ENCODE measurements around the gene TMEM236.

The TMEM236 gene

DNA sequence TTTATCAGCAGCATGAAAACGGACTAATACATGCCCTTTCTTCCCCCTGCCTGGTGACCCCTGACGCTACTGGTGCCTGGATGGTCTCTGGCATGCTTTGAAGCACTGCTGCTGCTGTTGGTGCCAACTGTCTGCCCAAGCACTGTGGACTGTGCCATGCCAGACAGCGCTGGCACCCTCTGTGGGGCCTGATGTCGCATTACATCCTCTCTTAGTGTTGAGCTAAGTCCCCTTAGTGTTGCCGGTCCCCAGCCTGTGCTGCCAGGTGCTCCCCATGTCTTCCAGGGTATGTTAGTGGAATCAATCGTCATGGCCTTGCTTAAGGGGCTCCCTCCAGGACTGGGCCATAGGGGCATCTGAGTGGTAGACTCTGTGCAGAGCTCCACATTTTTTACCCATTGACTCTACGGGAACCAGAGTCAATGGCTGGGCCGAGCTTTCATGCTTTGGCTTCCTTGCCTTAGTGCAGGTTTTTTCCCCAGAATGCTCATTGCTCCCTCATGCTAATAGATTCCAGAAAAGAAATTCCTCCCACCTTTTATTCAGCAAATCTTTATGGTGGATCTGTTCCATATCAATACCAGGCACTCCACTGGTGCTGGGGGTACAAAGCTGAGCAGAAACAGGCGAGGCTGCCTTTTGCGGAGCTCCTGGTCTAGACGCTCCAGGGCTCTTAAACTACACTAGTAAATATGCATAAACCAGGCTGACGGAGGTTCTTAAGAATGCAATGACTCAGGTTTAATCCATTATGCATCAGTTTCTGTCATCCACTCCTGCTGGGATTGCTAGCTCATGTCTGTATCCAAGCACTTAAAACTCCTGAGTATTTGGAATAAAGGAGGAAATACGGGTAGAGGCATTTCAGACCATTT is 35.3 kb downstream of the TMEM236 start:
- DNase-seq (ENCODE audit: low read depth in 2 of 2) = no peak

DNA sequence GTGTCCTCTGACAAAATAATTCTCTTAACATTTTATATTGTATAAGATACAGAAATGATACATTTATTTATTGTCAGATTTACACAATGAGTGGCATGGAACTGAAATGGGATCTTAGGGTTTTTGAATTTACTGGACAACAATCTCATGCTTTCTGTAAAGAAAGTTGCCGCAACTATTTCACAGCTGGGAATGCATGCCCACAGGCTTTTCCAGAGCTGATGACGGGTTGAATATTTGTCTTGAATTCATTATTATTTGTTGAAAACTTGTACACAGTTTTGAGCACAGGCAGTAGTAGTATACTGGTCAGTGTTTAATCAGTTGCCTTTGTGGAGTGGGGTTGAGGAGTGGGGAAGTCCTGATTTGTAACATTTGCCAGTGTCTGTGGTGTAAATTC is 36.6 kb downstream of the TMEM236 start:
- no peak for DNase-seq (ENCODE audit: low read depth in 2 of 2)

DNA sequence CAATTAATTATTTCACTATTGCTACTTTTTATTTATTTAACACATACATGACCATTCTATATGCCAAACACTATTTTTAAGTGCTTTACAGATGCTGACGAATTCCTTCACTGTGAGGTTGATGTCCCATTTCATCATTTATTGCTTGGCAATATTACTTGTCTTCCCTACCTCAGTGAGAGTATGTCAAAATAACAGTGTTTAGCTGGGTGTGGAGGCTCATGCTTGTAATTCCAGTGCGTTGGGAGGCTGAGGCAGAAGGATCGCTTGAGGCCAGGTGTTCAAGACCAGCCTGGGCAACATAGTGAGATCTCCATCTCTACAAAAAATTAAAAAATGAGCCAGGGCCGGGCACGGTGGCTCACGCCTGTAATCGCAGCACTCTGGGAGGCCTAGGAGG is 37.4 kb downstream of the TMEM236 start:
- no peak for DNase-seq (ENCODE audit: low read depth in 2 of 2)

DNA sequence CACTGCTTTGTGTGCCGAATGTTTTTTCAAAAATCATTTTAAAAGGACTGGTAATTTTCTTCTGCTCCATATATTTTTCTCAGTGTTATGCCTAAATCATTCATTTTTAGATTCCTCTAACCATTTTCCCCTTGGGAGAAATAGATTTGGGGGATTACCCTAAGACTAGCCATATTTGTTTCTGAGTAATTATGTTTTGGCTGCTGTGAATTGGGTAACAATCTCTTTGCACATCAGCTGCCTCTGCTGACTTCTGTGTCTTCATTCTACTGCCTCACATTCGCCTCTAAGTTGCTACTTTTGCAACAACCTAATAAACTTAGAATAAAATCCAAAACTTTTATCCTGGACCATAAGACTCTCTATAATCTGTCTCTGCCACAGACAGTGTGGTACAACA is 38.6 kb downstream of the TMEM236 start:
- no peak for DNase-seq (ENCODE audit: low read depth in 2 of 2)

DNA sequence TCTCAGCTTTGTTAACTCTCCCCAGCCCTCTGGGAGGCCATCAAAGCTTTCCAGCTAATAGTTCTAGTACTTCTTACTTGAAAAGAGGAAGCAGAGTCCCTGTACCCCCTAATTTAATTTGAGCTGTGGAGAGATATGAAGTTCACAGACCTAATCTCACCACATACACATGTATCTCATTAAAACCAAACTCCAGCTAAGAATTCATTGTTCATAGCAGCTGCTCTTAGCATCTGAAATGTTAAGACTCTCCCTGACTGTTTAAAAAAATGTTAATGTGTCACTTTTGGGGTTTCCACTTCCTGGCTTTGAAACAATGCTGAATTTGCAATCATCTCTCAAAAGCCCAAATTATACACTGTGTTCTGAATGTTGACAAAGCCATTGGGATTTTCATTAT is 41.0 kb downstream of the TMEM236 start:
- DNase-seq (ENCODE audit: low read depth in 2 of 2) = no peak

DNA sequence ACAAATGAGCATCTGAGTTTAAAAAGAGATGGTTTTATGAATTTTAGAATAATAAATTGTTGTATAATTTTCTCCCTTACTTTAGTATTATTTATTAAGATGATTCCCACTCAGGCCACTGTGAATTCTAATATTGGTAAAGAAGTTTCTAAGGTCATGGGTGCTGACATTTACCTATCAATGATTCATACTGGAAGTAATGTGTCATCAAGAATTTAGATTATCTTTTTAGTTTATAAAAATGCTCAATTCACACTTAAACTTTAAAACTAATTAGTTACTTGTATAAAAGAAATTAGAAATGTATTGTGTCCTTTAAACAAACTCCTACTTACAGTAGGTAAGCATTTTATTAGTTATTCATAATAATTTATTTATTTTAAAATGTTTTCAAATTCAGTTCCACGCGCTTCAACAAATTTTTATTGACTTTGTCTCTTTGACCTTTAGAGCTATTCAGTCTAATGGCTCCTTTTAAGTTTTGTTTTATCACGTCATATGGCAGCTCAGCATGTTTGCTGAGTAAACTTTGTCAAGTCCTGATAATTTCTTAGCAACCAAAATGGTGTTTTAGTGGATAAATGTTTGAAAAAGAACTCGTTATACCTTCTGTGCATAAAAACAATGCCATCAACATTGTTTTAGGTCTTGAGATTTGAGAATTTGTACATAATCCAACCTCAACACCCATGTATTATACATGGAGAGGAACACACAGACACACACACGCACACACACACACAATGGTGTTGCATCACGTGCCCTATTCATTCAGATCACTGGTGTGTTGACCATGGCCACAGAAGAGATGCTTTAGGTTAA is 42.0 kb downstream of the TMEM236 start:
- DNase-seq (ENCODE audit: low read depth in 2 of 2) = no peak

DNA sequence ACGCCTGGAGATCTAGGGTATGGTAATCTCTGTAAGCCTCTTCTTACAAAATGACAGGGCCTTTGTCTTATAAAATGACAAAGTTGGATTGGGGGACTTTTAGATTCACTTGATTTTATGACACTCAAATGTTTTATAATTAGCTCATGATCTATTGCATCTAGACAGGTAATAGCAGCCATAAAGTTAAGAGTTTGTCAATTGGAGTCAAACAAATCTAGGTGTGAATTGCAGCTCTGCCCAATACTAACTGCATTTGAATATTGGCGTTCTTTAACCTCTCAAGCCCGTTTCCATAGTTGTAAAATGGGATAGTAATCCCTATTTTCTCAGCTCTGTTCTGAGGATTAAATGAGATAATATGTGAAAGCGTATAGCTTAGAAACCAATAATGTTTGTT is 43.1 kb downstream of the TMEM236 start:
- DNase-seq (ENCODE audit: low read depth in 2 of 2) = no peak

DNA sequence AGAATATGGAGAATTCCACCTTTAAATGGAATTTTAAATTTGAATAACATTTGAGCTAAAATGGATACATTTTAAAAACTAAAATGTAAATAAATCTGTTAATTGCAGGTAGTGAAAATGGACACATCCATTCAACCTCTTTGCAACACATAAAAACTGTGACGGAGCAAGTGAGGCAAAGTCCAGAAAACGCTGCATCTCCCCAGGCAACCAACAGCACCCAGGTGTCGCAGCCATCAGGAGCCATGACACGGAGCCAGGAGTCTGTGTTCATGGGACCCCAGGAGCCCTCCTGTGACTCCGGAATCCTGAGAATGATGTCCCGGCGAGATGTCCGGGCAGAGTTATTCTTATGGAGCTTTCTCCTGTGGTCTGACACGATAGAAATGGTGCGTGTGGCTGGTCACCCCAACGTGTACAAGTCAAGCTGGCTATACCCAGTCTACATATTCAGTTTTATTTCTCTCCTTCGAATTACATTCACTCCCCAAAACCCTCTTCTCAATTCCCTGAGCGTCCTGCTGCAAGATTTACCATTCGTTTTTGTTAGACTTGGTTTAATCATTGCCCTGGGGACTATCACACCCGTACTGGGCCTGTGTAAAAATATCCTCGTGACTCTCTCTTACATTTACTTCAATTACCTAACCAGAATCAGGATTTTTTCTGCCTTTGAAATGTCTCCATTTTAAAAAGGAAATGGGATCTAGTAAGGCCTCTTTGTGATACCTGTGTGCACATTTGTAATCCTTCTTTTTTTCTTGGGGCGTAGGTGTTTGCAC is 44.0 kb downstream of the TMEM236 start:
- DNase-seq (ENCODE audit: low read depth in 2 of 2) = no peak

DNA sequence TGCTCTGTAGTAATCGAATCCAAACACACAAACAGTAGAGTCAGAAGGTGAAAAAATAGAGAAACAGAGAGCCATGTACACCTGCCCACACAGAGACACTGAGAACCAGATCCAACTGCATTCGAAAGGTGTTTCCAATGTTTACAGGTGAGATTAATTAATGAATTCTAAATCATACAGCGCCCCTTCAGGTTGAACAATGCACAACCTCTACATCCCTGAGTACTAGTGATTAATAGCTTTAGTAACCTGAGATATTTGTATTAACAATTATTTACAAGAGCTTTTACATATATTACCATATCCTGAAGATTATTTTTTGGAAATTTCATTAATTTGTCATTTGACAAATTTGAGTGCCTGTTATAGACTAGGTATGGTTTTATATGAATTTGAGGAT is 49.5 kb downstream of the TMEM236 start:
- no peak for DNase-seq (ENCODE audit: low read depth in 2 of 2)

DNA sequence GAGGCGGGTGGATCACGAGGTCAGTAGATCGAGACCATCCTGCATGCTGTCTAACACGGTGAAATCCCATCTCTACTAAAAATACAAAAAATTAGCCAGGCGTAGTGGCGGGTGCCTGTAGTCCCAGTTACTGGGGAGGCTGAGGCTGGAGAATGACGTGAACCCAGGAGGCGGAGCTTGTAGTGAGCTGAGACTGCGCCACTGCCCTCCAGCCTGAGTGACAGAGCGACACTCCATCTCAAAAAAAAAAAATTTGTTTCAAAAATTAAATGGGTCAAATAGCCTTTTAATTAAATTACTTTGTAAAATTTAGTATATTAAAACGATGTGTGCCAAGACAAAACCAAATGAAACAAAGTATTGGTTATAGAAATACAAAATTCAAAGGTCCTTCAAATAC is 50.3 kb downstream of the TMEM236 start:
- DNase-seq (ENCODE audit: low read depth in 2 of 2) = no peak

DNA sequence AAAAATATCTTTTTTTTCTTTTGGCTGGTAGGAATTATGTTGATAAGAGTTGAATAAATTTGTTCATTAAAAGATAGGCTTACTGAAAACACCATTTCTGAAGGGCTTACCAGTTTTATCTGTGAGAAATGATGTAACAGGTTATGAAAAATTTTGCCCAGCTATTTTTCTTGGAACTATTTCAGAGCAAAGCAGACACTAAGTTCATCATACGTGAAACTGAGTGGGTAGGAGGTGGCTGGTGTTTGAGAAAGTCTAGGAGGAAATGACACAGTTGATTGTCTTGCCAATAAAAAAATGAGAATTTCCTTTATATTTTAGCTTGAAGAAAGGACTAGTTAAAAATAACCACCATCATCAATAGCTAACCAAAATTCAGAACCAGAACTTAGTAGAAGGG is 51.0 kb downstream of the TMEM236 start:
- DNase-seq (ENCODE audit: low read depth in 2 of 2) = no peak

DNA sequence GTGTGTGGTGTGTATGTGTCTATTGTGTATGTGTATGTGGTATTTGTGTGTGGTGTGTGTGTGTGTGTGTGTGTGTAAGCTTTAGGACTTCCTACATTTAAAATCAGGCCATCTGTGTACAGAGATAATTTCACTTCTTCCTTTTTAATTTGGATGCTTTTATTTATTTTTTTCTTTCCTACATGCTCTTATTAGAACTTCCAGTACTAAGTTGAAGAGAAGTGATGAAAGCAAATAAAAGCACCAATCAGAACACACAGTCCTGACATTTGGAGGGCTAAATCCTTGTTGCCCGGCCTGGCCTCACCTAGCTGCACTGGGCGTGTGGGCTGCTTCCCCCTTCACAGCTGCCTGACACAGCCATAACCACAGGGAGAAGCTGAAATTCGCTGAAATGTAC is 53.3 kb downstream of the TMEM236 start:
- DNase-seq (ENCODE audit: low read depth in 2 of 2) = no peak

DNA sequence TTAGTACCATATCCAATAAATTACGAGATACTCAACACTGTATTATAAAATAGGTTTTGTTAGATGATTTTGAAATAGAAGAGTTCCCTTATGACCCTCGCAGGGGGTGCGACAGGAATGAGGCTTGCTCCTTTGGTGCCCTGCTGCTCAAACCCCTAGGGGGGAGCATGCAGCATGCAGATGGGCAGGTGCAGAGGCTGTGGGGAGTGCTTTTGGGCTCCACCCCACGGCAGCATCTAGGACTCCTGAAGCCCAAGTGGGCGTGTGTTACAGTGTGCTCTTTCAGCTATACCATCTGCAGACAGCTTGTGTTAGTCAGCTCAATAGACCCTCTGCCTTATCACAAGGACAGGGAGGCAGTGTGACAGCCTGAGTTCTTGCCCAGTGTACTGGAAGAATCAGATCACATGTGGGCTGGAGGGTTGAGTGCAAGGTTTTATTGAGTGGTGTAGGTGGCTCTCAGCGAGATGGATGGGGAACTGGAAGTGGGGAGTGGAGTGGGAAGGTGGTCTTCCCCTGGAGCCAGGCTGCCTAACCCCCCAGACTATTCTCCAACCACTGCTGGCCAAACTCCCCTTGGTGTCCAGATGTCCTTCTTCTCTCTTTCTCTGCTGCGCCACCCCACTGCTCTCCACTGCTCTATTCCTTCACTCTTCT is 54.0 kb downstream of the TMEM236 start:
- no peak for DNase-seq (ENCODE audit: low read depth in 2 of 2)

DNA sequence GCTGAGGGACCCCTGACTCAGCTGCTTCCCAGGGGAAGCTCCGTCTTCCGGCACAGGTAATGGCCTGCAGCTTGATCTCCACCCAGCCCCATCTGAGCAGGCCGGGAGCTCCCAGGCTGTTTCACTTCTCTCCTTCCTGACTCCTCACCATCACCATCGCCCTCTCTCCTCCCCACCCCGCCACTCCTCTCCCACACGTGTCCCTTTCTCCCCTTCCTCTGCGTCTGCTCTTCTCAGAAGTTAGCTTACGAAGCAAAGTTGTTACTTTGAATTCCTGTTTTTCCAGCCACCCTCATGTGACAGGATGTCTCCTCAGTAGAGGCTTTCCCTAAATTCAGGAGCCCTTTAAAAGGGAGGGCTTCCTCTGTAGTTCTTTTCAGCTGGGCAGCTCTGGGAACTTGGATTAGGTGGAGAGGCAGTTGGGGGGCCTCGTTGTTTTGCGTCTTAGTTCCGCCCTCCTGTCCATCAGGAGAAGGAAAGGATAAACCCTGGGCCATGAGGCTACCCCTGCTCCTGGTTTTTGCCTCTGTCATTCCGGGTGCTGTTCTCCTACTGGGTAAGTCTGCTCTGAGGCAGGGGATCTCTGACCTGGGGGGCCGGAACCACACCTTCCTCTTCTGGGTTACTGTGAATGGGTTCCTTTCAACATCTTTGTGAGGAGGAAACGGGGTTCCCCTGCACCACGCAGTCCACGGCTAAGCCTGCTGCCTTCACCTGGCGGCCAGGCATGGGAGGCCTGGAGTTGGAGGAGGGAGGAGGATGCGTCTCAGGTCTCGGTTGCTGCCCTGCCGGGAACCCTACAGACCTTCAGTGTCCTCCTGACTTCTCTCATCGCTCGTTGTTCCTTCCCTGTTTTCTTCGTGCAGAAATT is 57.2 kb downstream of the TMEM236 start, which contains the start of gene MRC1:
MRC1 (plus strand) TSS at position 378 of the 871 bp plus-strand sequence; CDS start at position 496, 118 bp downstream.
- no peak for DNase-seq (ENCODE audit: low read depth in 2 of 2)

DNA sequence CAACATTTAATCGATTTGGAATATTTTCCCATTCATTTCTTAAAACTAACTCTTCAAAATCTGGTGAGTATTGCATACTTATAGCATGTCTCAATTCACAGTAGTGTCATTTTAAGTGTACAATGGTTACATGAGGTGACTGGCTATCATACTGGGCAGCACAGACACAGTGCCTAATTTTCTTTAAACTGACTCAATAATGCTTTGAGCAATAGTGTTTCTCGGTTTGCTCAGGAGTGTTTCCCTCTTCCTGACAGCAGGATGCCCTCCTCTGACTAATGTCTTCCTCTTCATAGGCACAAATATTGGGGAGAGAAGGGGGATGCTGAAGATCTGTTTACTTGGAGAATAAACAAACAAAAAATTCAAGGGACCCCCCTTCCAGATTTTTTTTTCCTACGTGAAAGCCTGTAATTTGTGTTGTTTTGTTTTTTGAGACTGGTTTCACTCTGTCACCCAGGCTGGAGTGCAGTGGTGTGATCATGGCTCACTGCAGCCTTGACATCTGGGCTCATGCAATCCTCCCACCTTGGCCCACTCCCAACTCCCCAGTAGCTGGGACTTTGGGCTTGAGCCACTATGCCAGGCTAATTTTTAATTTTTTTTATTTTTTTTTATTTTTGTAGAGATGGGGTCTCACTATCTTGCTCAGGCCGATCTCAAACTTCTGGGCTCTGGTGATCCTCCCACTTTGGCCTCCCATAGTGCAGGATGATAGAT is 59.3 kb downstream of the TMEM236 start:
- no peak for DNase-seq (ENCODE audit: low read depth in 2 of 2)

DNA sequence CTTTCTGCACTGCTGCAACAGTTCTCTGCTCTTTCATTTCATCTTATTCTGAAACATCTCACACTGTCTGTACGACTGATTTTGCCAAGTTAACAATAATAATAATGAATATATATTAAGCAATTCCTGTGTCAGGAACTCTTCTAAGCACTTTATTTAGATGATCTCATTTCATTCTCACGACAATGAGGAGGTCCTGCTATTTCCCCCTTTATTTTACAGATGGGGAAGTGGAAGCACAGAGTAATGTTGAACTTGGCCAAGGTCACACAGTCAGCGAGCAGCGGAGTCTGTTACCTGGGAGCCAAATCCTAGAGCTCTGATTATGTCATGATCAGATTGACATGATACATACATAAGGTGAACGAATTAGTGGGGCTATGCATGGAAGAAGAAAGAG is 63.0 kb downstream of the TMEM236 start:
- no peak for DNase-seq (ENCODE audit: low read depth in 2 of 2)

DNA sequence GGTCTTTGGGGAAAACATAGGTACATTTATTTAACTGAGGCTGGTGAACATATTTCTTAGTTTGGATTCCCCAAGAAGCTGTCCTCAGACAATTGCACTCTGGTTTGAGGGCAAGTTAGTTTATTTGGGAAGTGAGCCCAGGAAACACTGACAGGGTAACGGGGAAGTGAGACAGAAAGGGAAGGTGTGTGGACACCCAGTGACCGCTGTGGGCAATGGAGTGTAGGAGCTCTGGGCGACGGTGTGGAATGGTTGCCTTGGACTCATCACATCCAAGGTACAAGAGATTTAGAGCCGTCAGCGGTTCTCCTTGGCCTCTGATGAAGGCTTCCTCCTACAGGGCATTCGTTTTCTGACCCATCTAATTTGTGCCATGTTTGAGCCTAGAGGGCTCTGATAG is 64.2 kb downstream of the TMEM236 start:
- DNase-seq (ENCODE audit: low read depth in 2 of 2) = no peak

DNA sequence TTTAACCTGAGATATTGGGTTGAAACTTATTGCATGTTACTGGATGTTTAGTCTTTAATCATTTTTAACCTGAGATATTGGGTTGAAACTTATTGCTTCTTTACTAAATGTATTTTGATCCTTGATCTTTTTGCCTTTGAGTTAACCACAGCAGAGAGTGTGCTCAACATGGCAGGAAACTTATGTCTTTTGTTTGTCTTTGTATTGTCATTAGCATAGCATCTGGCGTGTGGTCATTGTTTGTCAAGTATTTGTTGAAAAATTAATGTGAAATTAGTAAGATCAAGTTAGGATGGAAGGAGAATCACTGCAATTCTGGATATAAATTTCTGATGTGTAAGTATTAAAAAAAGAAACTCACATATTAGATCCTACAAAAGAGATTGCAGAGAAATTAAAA is 65.3 kb downstream of the TMEM236 start:
- DNase-seq (ENCODE audit: low read depth in 2 of 2) = no peak

DNA sequence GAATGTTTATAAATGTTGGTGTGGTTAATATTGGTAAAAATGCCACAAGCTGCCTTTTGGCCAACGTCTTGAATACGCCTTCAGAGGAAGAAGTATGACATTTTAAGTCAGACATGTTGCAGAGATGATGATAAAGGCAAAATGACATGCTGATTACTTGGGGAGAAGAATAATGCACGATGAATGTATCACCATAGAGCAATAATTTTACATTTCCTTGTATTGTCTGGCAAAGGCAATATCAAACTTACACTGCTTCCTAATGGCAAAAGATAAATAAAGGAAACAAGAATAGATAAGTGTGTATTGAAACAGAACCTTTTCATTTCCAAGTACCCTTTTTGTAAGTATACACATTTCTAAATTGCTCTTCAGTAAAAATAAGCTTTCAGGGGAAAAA is 65.8 kb downstream of the TMEM236 start:
- DNase-seq (ENCODE audit: low read depth in 2 of 2) = no peak

DNA sequence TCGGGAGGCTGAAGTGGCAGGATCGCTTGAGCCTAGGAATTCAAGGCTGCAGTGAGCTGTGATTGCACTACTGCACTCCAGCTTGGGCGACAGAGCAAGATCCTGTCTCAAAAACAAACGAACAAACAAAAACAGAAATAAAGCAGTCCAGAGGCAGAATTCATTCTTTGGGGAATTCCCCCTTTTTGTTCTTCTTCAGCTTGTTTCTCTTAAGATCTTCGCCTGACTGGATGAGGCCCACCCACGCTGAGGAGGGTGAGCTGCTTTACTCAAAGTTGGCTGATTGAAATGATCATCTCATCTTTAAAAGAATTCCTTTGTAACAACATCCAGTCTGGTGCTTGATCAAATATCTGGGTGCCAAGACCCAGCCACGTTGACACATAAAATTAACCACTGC is 67.8 kb downstream of the TMEM236 start:
- DNase-seq (ENCODE audit: low read depth in 2 of 2) = no peak

Measured in activated CD4-positive, alpha-beta T cell treated with anti-CD3 and anti-CD28 coated beads for 24 hours (primary cell).